ENCODE measurements around the gene PCNT. TPM values are rescaled to one million over a fixed set of nuclear protein-coding genes. Genes with fewer than 3 reads are reported as not detected.
"Not testable (repeated sequence)": the region's sequence is repeated elsewhere in the genome, so short reads cannot be mapped to it uniquely, and the experiment has no call there.

PCNT gene
- polyA plus RNA-seq, 1 donor: 43.5 TPM

GRCh38 chr21:46301759-46302158, 22.2 kb upstream of the PCNT start:
- DNase-seq: no peak

GRCh38 chr21:46304437-46304836, 19.5 kb upstream of the PCNT start:
- DNase-seq: no peak

GRCh38 chr21:46304955-46305354, 19.0 kb upstream of the PCNT start:
- DNase-seq: no peak

- DNase-seq: no peak
Observed at GRCh38 chr21:46307625-46308024, 16.3 kb upstream of the PCNT start.

- no peak for DNase-seq
Observed at GRCh38 chr21:46308431-46308830, 15.5 kb upstream of the PCNT start.

- DNase-seq: not testable (repeated sequence)
Observed at GRCh38 chr21:46310260-46310659, 13.7 kb upstream of the PCNT start.

- DNase-seq: no peak
Observed at GRCh38 chr21:46311568-46311967, 12.4 kb upstream of the PCNT start.

- DNase-seq: no peak
Observed at GRCh38 chr21:46312949-46313348, 11.0 kb upstream of the PCNT start.

- DNase-seq: no peak
Observed at GRCh38 chr21:46314441-46315020, 9.4 kb upstream of the PCNT start.

GRCh38 chr21:46316708-46317324, 7.1 kb upstream of the PCNT start:
- DNase-seq: no peak

GRCh38 chr21:46317710-46318463, 6.1 kb upstream of the PCNT start:
- no peak for DNase-seq

- DNase-seq: no peak
Observed at GRCh38 chr21:46318464-46318845, 5.5 kb upstream of the PCNT start.

- DNase-seq: no peak
Observed at GRCh38 chr21:46319186-46319585, 4.8 kb upstream of the PCNT start.

- DNase-seq: no peak
Observed at GRCh38 chr21:46320331-46320801, 3.6 kb upstream of the PCNT start.

GRCh38 chr21:46322351-46323226, 1.4 kb upstream of the PCNT start:
- no peak for DNase-seq

GRCh38 chr21:46323227-46323709, 688 bp upstream of the PCNT start:
- DNase-seq: no peak

- DNase-seq: peak; percentile 79
Observed at GRCh38 chr21:46324390-46325072, 575 bp downstream of the PCNT start.

- no peak for DNase-seq
Observed at GRCh38 chr21:46325073-46325912, 1.3 kb downstream of the PCNT start.

GRCh38 chr21:46326110-46326703, 2.3 kb downstream of the PCNT start:
- DNase-seq: no peak

GRCh38 chr21:46327711-46328110, 3.8 kb downstream of the PCNT start:
- DNase-seq: no peak

All from left kidney (tissue), 2 donors.